Measurements from ENCODE around the gene GAP43.

- no peak for TF ChIP-seq CTCF (conservative IDR thresholded peaks at IDR 0.05; ENCODE audit: low read depth, low read length)
- no peak for TF ChIP-seq EZH2 (IDR thresholded peaks at IDR 0.05; ENCODE audit: borderline replicate concordance, low read depth, low read length, poor library complexity, severe bottlenecking)
These were observed 71.8 kb downstream of the GAP43 start for GRCh38 chr3:115695090-115695489.

Measured in A673 (cell line).